Activated CD4-positive, alpha-beta T cell treated with anti-CD3 and anti-CD28 coated beads, Interleukin-2, amount 50 U/mL, for 16 hours (primary cell): ENCODE results near the gene PARK7.
"Not testable (repeated sequence)": the region's sequence is repeated elsewhere in the genome, so short reads cannot be mapped to it uniquely, and the experiment has no call there.

Source experiments
- DNase-seq: peaks from one replicate; pipeline ENCODE4 v3.0.0-alpha.2; 2020

PARK7 gene

GRCh38 chr1:7961216-7962013, at the start of gene PARK7:
Gene PARK7, plus strand, starts transcription at chr1:7961711. Its CDS starts 1,075 bp downstream, at chr1:7962786.
- DNase-seq: peak; percentile 100

DNA sequence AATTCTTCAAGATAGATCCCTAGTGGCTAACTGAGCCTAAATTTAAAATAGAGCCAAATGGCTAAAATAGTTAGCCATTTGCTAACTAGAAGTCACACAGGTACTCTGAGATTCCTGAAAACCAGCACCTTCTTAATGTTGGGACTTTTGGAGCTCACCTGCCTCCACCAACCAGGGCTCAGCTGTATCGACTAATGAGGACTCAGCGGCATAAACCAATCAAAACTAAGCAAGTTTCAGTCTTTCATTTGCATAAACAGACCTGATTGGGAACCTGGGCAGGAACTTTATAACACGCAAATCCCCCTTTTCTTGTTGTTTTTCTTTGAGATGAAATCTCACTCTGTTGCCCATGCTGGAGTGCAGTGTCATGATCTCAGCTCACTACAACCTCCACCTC, 49.4 kb upstream of the PARK7 start:
- DNase-seq: no peak

DNA sequence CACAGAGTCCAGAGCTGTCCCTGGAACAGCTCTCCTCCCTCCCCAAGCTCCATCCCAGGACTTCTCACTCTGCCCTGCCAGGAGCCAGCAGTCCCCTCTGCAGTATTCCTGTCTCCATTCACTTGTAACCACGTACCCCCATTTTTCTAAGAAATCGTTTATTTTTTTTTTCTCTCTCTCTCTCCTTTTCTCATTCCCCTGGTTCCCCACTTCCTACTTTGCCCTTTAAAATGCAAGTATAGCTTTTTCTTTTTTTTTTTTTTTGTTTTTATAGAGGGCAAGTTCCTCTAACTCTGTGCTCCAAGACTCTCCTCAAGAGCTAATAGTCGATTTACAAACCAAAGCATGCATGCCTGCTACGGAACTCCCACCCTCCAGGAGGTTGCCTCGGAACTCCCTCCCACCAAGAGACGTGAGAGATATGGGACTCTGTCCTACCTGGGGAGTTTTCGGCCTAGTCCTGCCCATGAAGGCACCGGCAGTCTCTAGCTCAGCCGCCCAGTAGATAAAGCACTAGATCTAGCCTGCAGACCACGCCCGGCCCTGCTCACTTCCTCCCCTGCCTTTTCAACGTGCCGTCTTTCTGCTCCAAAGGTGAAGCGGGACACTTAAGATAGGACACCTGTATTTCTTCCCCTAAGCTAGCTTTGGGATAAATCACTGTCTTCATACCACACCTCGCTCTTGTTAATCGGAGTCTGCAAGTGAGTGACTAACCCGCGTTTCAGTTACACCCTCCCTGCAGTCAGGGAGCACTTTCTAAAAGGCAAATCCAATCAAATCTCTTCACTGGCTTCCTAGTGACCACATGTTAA, 48.6 kb upstream of the PARK7 start:
- DNase-seq: no peak

DNA sequence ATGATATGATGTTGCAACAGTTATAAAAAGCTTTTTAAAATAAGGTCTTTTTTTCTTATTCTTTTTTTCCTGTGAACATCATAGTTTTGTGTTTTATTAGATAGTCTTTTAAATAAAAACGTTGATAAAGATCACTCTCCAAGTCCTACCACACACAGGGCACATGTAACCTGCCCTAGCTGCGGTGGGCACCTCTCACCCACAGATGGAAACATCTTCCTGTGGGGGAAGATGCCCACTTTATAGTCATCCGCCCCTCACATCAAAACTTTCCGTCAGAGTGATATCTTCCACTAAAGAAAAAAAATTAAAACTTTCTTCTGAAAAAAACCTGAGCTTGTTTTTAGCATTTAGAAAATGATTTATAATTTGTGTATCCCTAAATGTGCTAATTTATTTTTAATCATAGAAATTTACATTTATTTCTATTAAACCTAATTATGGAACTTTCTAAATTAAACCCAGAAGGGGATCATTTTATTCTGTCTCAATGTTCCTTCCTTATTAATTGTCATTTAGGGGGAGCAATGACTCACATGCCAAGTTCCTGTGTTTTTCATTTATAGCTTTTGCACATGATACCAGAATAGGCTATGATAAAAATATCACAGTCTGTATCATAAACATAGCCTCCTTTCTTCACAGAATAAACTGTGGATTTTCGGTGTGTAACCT, 45.5 kb upstream of the PARK7 start:
- no peak for DNase-seq

DNA sequence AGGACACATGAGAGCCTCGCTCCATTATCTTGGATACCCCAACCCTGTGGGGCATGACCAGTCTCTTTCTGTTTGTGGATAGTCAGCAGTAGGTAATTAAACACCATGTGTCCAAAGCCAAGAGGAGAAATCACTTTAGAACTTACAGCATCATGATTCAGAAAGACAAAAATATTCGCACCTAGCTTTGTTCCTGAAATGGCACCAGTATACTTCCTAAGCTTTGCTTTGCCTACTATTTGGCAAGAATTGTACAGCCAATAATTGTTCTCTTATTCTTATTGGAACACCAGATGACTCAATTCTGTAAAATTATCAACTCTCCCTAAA, 45.0 kb upstream of the PARK7 start:
- no peak for DNase-seq

- DNase-seq: not testable (repeated sequence)
These were observed 43.5 kb upstream of the PARK7 start for GRCh38 chr1:7917971-7918370.

DNA sequence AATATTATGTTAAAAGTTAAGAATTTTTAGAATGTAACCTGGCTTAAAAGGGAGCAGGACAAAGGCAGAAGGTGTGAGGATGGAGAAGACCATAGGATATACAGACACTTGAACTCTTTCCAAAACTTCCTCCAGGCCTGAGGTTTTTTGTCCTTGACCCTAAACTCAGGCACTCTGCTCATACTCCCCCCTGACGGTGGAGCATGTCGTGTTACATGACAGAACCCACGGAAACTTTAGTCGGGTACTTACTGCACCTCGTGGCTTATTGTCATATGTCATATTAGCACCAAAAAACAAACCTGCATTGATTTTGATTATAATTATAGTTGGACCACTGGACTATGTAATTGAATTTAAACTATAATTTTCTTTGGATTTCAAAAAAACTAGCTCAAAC, 41.6 kb upstream of the PARK7 start:
- DNase-seq: no peak

GRCh38 chr1:7921796-7922195, 39.7 kb upstream of the PARK7 start:
- no peak for DNase-seq

- no peak for DNase-seq
These were observed 39.2 kb upstream of the PARK7 start for GRCh38 chr1:7922301-7922700.

GRCh38 chr1:7927061-7927460, 34.5 kb upstream of the PARK7 start:
- not testable (repeated sequence) for DNase-seq

DNA sequence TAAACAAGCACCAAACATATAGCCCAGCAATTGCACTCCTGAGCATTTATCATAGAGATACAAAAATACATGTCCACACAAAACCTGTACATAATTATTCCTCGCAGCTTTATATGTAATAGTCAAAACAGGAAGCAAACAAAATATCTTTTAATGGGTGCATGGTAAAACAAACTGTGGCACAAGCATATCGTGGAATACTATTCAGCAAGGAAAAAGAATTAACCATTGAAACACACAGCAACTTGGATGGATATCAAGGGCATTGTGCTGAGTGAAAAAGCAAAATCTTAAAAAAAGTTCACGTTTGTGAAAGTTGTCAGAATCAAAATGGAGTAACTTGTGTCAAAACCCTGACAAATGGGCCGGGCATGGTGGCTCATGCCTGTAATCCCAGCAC, 33.3 kb upstream of the PARK7 start:
- DNase-seq: no peak

DNA sequence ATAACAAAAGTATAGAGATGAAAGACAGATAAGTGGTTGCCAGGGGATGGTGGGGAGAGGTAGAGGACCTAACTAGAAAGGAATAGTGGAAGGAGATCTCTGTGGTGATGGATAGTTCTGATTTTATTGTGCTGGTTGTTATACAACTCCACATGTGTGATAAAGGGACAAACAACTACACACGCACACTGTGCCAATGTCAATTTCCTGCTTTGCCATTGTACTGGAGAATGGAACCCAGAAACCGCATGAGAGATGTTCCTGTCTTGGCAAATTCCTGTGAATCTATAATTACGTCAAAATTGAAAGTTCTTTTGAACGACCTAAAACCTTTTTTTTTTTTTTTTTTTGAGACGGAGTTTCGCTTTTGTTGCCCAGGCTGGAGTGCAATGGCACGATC, 31.9 kb upstream of the PARK7 start:
- DNase-seq: peak; percentile 34

DNA sequence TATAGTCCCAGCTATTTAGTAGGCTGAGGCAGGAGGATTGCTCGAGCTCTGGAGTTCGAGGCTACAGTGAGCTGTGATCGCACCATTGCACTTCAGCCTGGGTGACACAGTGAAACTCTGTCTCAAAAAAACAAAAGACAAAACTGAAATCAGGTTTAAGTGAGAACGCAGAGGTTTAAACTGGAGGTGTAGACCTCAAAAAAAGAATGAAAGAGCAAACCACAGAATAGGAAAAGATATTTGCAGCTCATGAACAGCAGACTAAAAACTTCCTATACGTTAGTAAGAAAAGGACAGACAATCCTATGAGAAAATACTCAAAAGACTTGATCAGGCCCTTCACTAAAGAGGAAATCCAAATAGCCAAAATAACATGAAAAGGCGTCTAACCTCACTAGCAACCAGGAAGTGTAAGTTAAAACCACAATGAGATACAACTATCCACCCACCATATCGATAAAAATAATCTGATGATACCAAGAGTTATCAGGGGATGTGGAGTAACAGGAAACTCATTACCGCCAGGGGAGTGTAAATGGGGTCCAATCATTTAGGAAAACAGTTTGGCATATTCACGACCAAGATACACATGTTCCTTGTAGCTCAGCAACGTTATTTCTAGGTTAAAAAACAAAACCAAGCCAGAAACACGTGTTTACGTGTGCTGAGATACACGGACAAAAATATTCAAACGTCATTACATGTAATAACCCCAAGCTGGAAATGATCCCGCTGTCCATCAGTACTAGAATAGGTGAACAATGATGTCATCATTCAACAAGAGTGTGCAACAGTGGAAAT, 30.7 kb upstream of the PARK7 start:
- DNase-seq: peak; percentile 50

GRCh38 chr1:7931446-7931812, 30.1 kb upstream of the PARK7 start:
- DNase-seq: no peak

- DNase-seq: no peak
These were observed 28.9 kb upstream of the PARK7 start for GRCh38 chr1:7932524-7933138.

GRCh38 chr1:7938070-7938469, 23.4 kb upstream of the PARK7 start:
- DNase-seq: no peak

DNA sequence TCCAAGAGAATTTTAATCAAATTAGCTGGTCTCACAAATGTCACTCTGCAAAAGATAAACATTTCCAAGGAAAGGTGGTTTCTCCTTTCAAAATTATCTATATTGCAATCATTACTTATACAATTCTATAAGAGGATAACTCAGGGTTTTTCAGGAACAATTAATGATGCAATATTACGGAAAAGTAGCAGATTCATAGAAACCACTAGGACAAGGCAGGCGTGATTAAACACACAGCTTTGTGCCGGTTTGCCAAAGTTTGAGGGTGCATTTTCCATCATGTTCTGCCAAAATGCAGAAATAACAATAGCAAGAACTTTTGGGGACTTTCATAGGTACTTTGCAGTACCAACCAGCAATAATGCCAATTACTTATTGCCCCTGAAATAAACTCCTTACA, 21.5 kb upstream of the PARK7 start:
- DNase-seq: no peak

GRCh38 chr1:7940745-7941436, 20.6 kb upstream of the PARK7 start, which contains the start of gene TNFRSF9:
Gene TNFRSF9, minus strand, starts transcription at chr1:7940839. Its CDS starts 845 bp downstream, at chr1:7939994.
- peak; percentile 75 for DNase-seq

DNA sequence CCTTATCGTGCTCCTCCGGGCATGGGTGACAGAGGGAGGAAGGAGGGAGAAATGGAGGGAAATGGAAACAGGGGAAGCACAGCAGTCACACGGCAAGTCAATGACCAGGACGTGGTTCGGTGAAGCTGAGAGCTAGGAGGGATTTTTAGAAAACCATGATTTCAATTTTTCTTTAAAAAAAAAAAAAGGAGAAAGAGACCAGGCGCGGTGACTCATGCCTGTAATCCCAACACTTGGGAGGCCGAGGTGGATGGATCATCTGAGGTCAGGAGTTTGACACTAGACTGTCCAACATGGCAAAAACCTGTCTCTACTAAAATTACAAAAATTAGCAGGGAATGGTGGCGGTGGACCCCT, 20.1 kb upstream of the PARK7 start:
- no peak for DNase-seq

- peak; percentile 39 for DNase-seq
These were observed 19.1 kb upstream of the PARK7 start for GRCh38 chr1:7942214-7942921.

- DNase-seq: no peak
These were observed 18.3 kb upstream of the PARK7 start for GRCh38 chr1:7943251-7943650.
